Small intestine (tissue), 7 donors: Measurements from ENCODE around the gene PLEKHM1. TPM values are rescaled to one million over a fixed set of nuclear protein-coding genes. Genes with fewer than 3 reads are reported as not detected.

Experiments
- DNase-seq, 2 donors: peaks; one replicate each; pipeline versions ENCODE4 v3.0.0 to v3.0.0-alpha.2; 2013
- FAIRE-seq: peaks from 2 replicates; lab custom pipeline; 2012; peaks lifted over from hg19 to GRCh38; lab: Jason Lieb, UNC
- H3K27ac ChIP-seq, 3 donors: one replicate each; pipeline ENCODE4 v1.5.1; 2013; ENCODE audit warnings: low read length in 2 of 3, mild to moderate bottlenecking in 2 of 3, control low read depth in 1 of 3, inconsistent platforms in 1 of 3, low read depth in 1 of 3, moderate library complexity in 1 of 3
- H3K27me3 ChIP-seq, 3 donors: one replicate each; pipeline ENCODE4 v1.6.1; 2013; ENCODE audit warnings: low read length in 3 of 3, inconsistent platforms in 1 of 3; ENCODE audit not compliant: control insufficient read depth in 3 of 3, insufficient read depth in 3 of 3
- H3K36me3 ChIP-seq, 3 donors: one replicate each; pipeline ENCODE4 v1.6.1; 2013; ENCODE audit warnings: low read length in 3 of 3, inconsistent platforms in 1 of 3, low read depth in 1 of 3, mild to moderate bottlenecking in 1 of 3, moderate library complexity in 1 of 3; ENCODE audit not compliant: control insufficient read depth in 3 of 3, insufficient read depth in 2 of 3
- H3K4me1 ChIP-seq, 3 donors: one replicate each; pipeline ENCODE4 v1.6.1; 2013; ENCODE audit warnings: low read length in 2 of 3, inconsistent platforms in 1 of 3, low read depth in 1 of 3, mild to moderate bottlenecking in 1 of 3, moderate library complexity in 1 of 3; ENCODE audit not compliant: control insufficient read depth in 3 of 3, insufficient read depth in 2 of 3
- H3K4me3 ChIP-seq, 3 donors: one replicate each; pipeline ENCODE4 v1.5.1; 2013; ENCODE audit warnings: low read length in 3 of 3, control low read depth in 1 of 3, inconsistent platforms in 1 of 3, low read depth in 1 of 3, mild to moderate bottlenecking in 1 of 3, moderate library complexity in 1 of 3
- H3K9me3 ChIP-seq, 2 donors: one replicate each; pipeline ENCODE4 v1.6.1; 2013; ENCODE audit warnings: low read depth in 1 of 2, low read length in 1 of 2; ENCODE audit not compliant: control insufficient read depth in 2 of 2, insufficient read depth in 1 of 2
- WGBS, 3 donors: extraction: QIAGEN DNeasy Blood & Tissue Kit; methylation state at CpG; one replicate each; pipeline ENCODE4 v1.1.7; 2013; 5-methylcytosine and 5-hydroxymethylcytosine counted together
- polyA plus RNA-seq, 4 donors: library from polyadenylated mRNA; stranded (reverse) in 3 of 4; unstranded in 1 of 4; fragments of 200-250 nt in 3 of 4; fragments of 120-200 nt in 1 of 4; gene quantifications; one replicate each; pipeline versions ENCODE4 v1.2.1 to v1.2.3, GENCODE V29; 2013
- donor health status: healthy with polysubstance abuse.
- donor health status: control.
- donor health status: control.
- donor health status: Bipolar disorder and iron deficiency.
- donor health status: healthy.

Gene PLEKHM1
- polyA plus RNA-seq, 4 donors, result 12.2 to 21.6 (median 13.0) TPM

DNA sequence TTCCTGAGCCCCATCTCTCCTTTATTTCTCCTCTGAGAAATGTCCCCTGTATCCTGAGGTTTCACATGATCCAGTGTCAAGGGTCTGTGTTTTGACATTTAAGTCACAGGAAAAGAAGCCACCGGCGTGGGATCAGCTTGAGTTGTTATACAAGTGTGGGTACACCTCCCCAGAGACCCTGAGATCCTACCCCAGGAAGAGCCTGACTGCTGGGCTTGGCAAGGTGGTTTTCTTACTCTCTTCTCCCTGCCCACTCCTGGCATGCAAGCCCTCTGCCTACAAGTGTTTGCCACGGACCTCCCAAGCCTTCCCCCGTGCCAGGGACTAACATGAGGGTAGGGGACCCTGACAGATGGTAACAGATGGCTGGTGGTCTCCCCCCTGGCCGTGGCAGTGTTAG is 55.0 kb downstream of the PLEKHM1 start:
- H3K9me3 ChIP-seq, result no peaks in the 10 kb centered on the region
- DNase-seq (no peak), FAIRE-seq (no peak)
- peaks cover 0 to 48% (median 3%) of the 10 kb centered on the region in 3 donors for H3K36me3 ChIP-seq
- H3K4me3 ChIP-seq, result no peak overlapping the region
- peaks cover 0 to 28% (median 0%) of the 10 kb centered on the region in 3 donors for H3K27me3 ChIP-seq
- no peak overlapping the region for H3K27ac ChIP-seq
- peaks cover 2 to 26% (median 2%) of the 10 kb centered on the region in 3 donors for H3K4me1 ChIP-seq
- 80 to 81% (median 81%) methylated on average over 5 of the region's 5 CpGs for WGBS, 3 donors

DNA sequence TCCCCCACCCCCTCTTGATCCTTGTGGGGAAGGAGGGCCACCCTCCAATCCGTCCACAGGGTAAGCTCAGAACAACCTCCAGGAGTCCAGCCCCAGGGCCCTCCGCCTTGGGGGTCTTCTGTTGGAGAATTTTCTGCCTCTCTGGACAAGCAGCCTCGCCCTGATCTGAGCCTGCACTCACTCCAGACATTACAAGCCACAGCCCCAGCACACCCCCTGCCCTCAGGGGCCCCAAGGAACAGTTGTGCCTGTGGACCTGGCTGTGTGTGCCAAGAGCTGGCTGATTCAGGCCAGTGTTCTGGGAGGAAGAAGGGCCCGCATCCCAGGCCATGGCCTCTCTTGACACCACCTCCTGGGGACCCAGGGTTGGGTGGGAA is 57.4 kb downstream of the PLEKHM1 start:
- no peak for FAIRE-seq
- Histone ChIP-seq H3K9me3 (no peaks in the 10 kb centered on the region), H3K36me3 (peaks cover 0 to 32% (median 3%) of the 10 kb centered on the region in 3 donors), H3K27me3 (peaks cover 0 to 45% (median 2%) of the 10 kb centered on the region in 3 donors), H3K4me1 (peaks cover 2 to 39% (median 4%) of the 10 kb centered on the region in 3 donors), H3K27ac (no peak overlapping the region), H3K4me3 (peak overlapping the region in 1 of 3 donors; percentile 25)
- WGBS, 3 donors, result 75 to 82% (median 78%) methylated on average over 4 of the region's 4 CpGs
- peak in 1 of 2 donors; percentile 27 for DNase-seq

DNA sequence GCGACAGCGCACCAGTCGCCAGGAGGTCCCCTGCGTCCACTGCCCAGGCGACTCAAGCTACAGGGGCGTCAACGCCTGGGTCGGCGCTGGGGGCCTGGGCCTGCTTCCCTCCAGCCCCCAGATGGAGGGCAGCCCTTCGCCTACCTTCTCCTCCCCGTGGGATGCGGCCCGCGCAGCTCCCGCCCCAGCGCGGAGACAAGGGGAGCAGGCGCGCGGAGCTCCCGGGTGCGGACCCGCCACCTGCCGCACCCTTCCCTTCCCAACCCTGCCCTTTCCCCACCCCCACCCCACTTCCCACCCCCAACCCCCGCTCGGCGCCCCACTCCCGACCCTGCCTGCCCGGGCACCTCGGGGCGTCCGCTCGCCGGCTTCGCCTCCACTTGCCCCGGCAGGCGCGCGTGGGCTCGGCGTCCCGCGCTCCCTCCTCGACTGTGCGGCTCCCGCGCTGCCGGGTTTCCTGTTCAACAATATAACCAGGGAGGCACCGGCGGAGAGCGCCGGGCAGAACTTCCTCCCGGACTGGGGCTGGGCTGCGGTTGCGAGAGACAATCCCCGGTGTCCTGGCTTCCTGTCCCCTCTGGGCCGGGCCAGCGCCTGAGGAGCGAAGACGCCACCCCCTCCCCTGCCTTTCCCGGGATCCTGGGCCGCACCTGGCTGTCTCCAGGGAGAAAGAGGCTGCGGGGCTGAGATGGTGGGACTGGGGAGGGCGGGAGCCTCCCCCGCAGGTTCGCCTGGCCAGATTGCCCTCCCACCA is 57.9 kb downstream of the PLEKHM1 start, which contains the start of gene ARHGAP27:
Gene ARHGAP27, minus strand, starts transcription at position 466 of the 754 bp plus-strand sequence. CDS start 2,591 bp downstream, outside the sequence.
- H3K36me3 ChIP-seq, result peaks cover 0 to 29% (median 1%) of the 10 kb centered on the region in 3 donors
- peaks cover 0 to 47% (median 2%) of the 10 kb centered on the region in 3 donors for H3K27me3 ChIP-seq
- DNase-seq (peak; percentile 39 to 66), FAIRE-seq (no peak)
- 2 to 5% (median 2%) methylated on average over 31 to 66 of the region's 66 CpGs for WGBS, 3 donors
- peak within 1 kb of the TSS; percentile 45 to 51 (median 46) for H3K4me3 ChIP-seq
- H3K9me3 ChIP-seq, result no peaks in the 10 kb centered on the region
- peaks cover 2 to 45% (median 4%) of the 10 kb centered on the region in 3 donors for H3K4me1 ChIP-seq
- peak within 1 kb of the TSS in 2 of 3 donors; percentile 32 to 84 for H3K27ac ChIP-seq

DNA sequence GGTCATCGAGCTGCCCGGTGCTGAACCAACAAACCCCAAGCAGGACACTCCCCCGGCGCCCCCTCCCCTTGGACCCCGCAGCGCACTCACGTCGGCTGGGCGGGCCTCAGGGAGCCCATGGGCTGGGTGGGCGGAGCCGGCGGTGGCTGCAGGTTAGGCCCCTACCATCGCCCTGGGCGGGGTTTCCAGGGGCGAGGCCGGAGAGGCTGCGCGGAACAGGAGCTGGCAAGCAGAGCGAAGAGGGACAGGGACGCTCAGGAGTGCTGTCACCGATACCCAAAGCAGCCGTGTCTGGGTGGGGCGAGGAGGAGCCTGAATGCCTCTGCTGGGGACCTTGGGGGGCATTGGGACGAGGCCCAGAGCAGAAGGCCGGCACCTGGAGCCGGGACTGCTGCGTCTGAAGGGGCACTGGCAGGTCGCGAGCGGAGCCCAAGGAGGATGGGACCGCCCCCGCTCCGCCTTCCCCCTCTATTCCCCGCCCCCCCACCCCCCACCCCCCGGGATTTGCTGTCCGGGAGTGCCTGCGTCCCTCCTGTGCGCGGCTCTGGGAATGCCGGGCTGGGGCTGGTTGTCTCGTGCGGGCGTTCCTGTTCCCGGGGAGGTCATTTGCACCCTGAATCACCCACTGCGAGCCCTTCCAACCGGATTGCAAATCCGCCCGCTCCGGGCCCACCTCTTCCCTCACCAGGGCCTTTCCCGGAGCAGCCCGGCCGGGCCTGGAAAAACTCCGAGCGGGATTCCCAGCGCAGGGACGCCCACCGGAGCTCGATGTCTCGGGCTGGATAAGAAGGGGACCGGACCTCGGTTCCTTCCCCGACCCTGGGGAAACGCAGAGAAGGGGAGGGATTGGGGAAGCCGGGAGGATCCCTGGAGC is 58.8 kb downstream of the PLEKHM1 start:
- Histone ChIP-seq H3K4me1 (peaks cover 2 to 48% (median 4%) of the 10 kb centered on the region in 3 donors), H3K36me3 (peaks cover 0 to 22% (median 0%) of the 10 kb centered on the region in 3 donors), H3K27ac (peak overlapping the region in 2 of 3 donors; percentile 32 to 84), H3K4me3 (peak overlapping the region; percentile 45 to 51 (median 46)), H3K9me3 (no peaks in the 10 kb centered on the region), H3K27me3 (peaks cover 0 to 47% (median 2%) of the 10 kb centered on the region in 3 donors)
- 0 to 1% (median 1%) methylated on average over 43 to 64 of the region's 64 CpGs for WGBS, 3 donors
- DNase-seq (peak; percentile 78 to 93), FAIRE-seq (no peak)

GRCh38 chr17:45430738-45431530 is 59.6 kb downstream of the PLEKHM1 start:
- FAIRE-seq, result no peak
- H3K9me3 ChIP-seq, result no peaks in the 10 kb centered on the region
- peaks cover 0 to 13% (median 0%) of the 10 kb centered on the region in 3 donors for H3K36me3 ChIP-seq
- peak overlapping the region in 2 of 3 donors; percentile 32 to 83 for H3K27ac ChIP-seq
- peak; percentile 75 to 93 for DNase-seq
- H3K4me3 ChIP-seq, result peak overlapping the region; percentile 45 to 51 (median 46)
- peaks cover 0 to 47% (median 2%) of the 10 kb centered on the region in 3 donors for H3K27me3 ChIP-seq
- 3 to 11% (median 9%) methylated on average over 39 to 47 of the region's 47 CpGs for WGBS, 3 donors
- peaks cover 4 to 55% (median 6%) of the 10 kb centered on the region in 3 donors for H3K4me1 ChIP-seq

DNA sequence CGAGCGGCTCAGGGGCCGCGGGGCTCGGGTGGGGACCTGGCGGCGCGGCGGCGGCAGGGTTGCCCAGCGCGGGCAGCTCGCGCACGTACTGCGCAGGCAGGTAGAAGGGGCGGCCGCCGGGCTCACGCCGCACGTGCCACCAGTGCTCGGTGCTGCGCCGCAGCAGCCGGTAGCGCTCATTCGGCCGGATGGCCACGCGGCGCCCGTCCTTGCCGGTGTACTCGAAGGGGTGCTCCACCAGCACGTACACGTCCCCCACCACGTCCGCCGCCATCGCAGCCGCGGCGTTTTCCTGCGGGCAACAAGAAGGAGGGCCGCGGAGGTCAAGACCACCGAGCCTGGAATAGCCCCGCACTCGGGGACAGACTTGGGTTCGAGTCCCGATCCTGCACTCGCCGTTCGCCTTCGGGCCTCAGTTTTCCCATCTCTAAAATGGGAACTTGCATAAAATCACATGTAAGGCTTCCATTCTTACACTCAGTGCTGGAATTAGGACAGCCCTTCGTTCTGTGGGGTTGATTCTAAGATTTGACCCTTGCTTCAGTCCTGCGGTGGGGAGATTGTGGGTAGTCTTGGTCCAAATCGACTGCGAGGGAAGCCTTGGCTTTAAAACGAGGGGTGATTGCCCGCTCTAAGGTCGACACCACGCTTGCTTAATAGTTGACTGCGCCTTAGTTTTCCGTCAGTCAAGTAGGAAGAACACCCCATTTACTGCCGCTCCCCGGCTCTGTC is 60.3 kb downstream of the PLEKHM1 start:
- peak in 1 of 2 donors; percentile 6 for DNase-seq
- 21 to 45% (median 45%) methylated on average over 57 to 68 of the region's 68 CpGs for WGBS, 3 donors
- Histone ChIP-seq H3K4me1 (peaks cover 4 to 57% (median 7%) of the 10 kb centered on the region in 3 donors), H3K27ac (peak overlapping the region in 1 of 3 donors; percentile 59), H3K27me3 (peaks cover 0 to 47% (median 2%) of the 10 kb centered on the region in 3 donors), H3K9me3 (no peaks in the 10 kb centered on the region), H3K36me3 (peaks cover 0 to 7% (median 0%) of the 10 kb centered on the region in 3 donors), H3K4me3 (peak overlapping the region in 2 of 3 donors; percentile 45 to 46)
- no peak for FAIRE-seq

GRCh38 chr17:45429339-45430005 is 61.0 kb downstream of the PLEKHM1 start:
- H3K27ac ChIP-seq, result peak overlapping the region in 1 of 3 donors; percentile 37
- WGBS, 3 donors, result 14 to 42% (median 32%) methylated on average over 61 to 82 of the region's 82 CpGs
- no peaks in the 10 kb centered on the region for H3K9me3 ChIP-seq
- H3K27me3 ChIP-seq, result peaks cover 0 to 47% (median 2%) of the 10 kb centered on the region in 3 donors
- peaks cover 4 to 57% (median 7%) of the 10 kb centered on the region in 3 donors for H3K4me1 ChIP-seq
- peak; percentile 78 to 83 for DNase-seq
- H3K36me3 ChIP-seq, result peaks cover 0 to 7% (median 0%) of the 10 kb centered on the region in 3 donors
- no peak for FAIRE-seq
- H3K4me3 ChIP-seq, result peak overlapping the region in 1 of 3 donors; percentile 24
